GM12801 (cell line): ENCODE measurements around the gene EEFSEC.

ENCODE experiments used
- TF ChIP-seq, protein P1 (sequence below): IDR thresholded peaks from one replicate; pipeline ENCODE4 v1.5.1; 2011; ENCODE audit warnings: control low read depth; ENCODE audit not compliant: insufficient read length; ENCODE audit errors: extremely low read depth

The EEFSEC gene

DNA sequence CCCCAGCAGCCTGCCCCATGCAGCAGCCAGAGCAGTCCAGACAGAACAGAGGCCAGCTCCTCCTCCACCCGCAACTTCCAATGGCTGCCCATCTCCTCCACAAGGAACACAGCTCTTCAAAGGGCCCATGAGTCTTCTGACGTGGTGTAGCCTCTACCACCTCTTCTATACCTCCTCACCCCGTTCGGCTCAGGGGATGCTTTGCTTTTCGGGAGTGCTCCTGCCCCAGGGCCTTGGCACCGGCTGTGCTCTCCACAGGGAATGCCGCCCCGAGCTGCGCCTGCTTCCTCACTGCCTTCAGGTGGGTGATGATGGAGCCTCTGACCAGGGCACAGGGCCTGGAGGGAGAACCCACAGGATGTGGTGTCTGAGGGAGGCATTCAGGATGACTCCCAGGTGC lies 298.8 kb downstream of the EEFSEC start:
- TF ChIP-seq, protein P1, sequence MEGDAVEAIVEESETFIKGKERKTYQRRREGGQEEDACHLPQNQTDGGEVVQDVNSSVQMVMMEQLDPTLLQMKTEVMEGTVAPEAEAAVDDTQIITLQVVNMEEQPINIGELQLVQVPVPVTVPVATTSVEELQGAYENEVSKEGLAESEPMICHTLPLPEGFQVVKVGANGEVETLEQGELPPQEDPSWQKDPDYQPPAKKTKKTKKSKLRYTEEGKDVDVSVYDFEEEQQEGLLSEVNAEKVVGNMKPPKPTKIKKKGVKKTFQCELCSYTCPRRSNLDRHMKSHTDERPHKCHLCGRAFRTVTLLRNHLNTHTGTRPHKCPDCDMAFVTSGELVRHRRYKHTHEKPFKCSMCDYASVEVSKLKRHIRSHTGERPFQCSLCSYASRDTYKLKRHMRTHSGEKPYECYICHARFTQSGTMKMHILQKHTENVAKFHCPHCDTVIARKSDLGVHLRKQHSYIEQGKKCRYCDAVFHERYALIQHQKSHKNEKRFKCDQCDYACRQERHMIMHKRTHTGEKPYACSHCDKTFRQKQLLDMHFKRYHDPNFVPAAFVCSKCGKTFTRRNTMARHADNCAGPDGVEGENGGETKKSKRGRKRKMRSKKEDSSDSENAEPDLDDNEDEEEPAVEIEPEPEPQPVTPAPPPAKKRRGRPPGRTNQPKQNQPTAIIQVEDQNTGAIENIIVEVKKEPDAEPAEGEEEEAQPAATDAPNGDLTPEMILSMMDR = no peak

DNA sequence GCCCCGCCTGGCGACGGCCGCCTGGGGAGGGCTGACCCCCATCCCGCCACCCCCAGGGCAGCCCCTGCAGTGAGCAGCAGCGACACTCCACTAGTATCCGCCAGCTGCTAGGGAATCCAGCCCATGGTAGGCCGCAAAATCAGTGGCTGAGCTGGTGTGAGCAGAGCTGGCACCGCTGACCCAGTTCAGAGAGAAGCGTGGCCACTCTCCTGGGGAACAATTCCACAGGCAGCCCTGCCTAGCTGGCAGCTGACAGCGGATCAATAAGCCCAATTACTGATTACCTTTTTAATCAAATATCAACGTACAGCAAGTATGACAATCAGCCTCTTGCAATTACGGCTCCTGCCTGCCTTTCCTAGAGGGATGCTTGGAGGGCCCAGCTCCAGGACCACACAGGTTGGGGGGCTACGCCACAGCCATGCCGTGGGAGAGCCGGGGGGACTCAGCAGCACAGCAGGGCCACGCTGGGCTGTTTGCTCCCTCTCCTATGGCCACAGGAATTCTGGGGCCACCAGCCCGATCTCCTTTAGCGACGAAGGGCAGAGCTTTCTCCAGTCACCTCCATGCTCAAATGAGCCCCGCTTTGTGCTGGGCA lies 299.5 kb downstream of the EEFSEC start:
- TF ChIP-seq, protein P1 = no peak

GRCh38 chr3:128453501-128454309 lies 300.4 kb downstream of the EEFSEC start:
- TF ChIP-seq, protein P1 = no peak

DNA sequence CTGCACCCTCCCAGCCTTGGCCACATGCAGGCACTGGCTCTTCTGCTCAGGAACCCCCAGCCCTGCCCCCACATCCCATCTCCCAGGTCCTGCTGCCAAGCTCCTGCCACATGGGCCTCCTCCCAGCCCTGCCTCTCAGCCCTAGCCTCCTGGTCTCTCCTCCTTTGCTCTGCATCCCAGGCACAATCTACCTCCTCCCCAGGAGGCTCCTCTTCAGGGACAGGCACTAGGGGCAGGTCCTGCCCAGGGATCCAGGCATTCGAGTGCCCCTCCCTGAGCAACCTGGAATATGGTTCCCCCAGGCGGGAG lies 301.0 kb downstream of the EEFSEC start:
- TF ChIP-seq, protein P1 = no peak

GRCh38 chr3:128455116-128455515 lies 301.8 kb downstream of the EEFSEC start:
- TF ChIP-seq, protein P1 = no peak

DNA sequence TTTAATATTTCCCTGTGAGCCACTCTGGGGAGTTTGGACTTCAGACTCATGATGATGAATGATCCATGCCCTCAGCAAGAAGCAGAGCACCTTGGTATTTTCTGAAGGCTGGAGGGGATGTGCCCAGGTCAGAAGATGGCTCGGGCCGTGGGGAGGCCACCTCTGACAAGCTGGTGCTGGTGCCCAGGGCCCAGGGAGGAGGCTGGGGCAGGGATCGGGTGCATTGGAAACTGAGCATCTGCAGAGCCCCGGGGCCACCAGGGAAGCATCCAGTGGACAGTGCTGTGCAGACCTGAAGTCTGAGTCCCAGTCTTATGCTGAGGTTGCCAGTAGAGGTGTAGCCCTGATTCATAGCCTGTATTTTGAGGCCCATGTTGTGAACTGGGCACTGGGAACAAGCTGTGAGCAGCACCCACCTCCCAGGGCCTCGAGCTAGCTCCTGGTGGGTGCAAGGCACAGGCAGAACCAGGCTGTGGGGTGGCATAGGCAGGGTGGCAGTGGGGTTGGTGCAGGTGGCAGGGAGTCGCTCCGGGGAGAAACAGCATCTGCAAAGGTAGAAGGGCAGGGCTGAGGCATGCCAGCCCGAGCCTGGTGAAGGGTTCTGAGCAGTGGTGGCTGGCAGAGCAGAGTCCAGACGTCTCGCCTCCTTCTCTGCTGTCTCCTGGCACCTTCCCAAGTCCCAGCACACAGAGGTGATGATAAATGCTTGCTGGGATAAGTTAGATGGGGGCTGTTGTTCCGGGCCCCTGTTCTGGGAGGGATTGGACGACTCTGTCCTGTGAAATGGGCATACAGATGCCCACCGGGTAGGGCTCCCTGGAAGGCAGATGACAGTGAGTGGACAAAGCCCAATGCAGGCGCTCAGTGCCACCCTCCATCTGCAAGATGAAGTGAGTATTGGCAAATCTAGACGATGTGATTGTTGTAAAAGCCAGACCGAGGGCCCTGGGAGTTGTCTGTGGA lies 302.8 kb downstream of the EEFSEC start:
- TF ChIP-seq, protein P1 = no peak
